NB4 (cell line): ENCODE data around the gene KIF3B.

Experiments used
- CTCF ChIP-seq: IDR thresholded peaks from one replicate; pipeline ENCODE4 v1.5.1; 2012; ENCODE audit warnings: low read depth, low read length
- MYC ChIP-seq: IDR thresholded peaks from 2 replicates; pipeline ENCODE4 v1.6.1; 2011; ENCODE audit warnings: low read depth, low read length
- POLR2A ChIP-seq: IDR thresholded peaks from 2 replicates; pipeline ENCODE4 v1.6.1; 2011; ENCODE audit warnings: mild to moderate bottlenecking; ENCODE audit not compliant: insufficient read length; ENCODE audit errors: extremely low read depth
- TF ChIP-seq, protein P1 (sequence below): IDR thresholded peaks from 2 replicates; pipeline ENCODE4 v1.6.1; 2011; ENCODE audit warnings: low read depth, low read length

GRCh38 chr20:32233286-32233685 is 44.2 kb upstream of the KIF3B start:
- TF ChIP-seq CTCF = no peak
- TF ChIP-seq, protein P1, sequence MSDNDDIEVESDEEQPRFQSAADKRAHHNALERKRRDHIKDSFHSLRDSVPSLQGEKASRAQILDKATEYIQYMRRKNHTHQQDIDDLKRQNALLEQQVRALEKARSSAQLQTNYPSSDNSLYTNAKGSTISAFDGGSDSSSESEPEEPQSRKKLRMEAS = no peak
- no peak for TF ChIP-seq POLR2A
- TF ChIP-seq MYC = no peak
